ENCODE results near the gene LGMN. TPM values are rescaled to one million over a fixed set of nuclear protein-coding genes. Genes with fewer than 3 reads are reported as not detected.

LGMN gene
- total and polyA plus RNA-seq, 2 of the 8 experiments (the other 6 are each of a cell fraction or from before 2014, with no cell fraction given), result 57.4 to 83.4 TPM

- Histone ChIP-seq H2BK120ac (replicated peaks; ENCODE audit: low read depth, low read length) (no peak overlapping the region), H4K20me1 (replicated peaks in 1 of 2; ENCODE audit: control insufficient read depth in 1 of 2, insufficient read depth in 2 of 2, low read length in 2 of 2) (no peaks in the 10 kb centered on the region), H4K8ac (ENCODE audit: extremely low read depth, insufficient read depth, low read length) (no peak overlapping the region), H3K14ac (ENCODE audit: insufficient read length) (no peak overlapping the region), H3K18ac (ENCODE audit: extremely low read depth, low read length) (no peak overlapping the region), H3K4me2 (ENCODE audit: insufficient read depth in 1 of 2, low read depth in 2 of 2, low read length in 2 of 2) (no peak overlapping the region), H2BK12ac (ENCODE audit: low read depth, low read length) (no peak overlapping the region), H2AFZ (ENCODE audit: low read length) (no peak overlapping the region), H3K4me1 (replicated peaks in 1 of 4; ENCODE audit: control insufficient read depth in 3 of 4, insufficient read depth in 4 of 4, low read length in 3 of 4) (peaks cover 0 to 7% (median 2%) of the 10 kb centered on the region in 4 experiments; a peak in 4 of 7 replicates), H3K36me3 (ENCODE audit: control insufficient read depth in 2 of 4, insufficient read depth in 4 of 4, low read length in 3 of 4) (no peaks in the 10 kb centered on the region), H2BK20ac (ENCODE audit: low read length) (no peak overlapping the region), H4K91ac (replicated peaks; ENCODE audit: insufficient read length, low read length) (no peak overlapping the region), H3K27me3 (replicated peaks in 1 of 4; ENCODE audit: control insufficient read depth in 3 of 4, extremely low read depth in 1 of 4, insufficient read depth in 3 of 4, low read length in 3 of 4) (peaks cover 7 to 13% (median 10%) of the 10 kb centered on the region in 4 experiments; a peak in 6 of 7 replicates), H3K56ac (replicated peaks; ENCODE audit: insufficient read length, low read depth, low read length) (no peak overlapping the region), H2AK5ac (ENCODE audit: low read depth, low read length) (no peak overlapping the region), H4K5ac (ENCODE audit: insufficient read length, low read depth, low read length) (no peak overlapping the region), H3K23ac (ENCODE audit: insufficient read length) (no peak overlapping the region), H3K4me3 (ENCODE audit: extremely low read depth in 1 of 4, insufficient read depth in 2 of 4, low read depth in 3 of 4, low read length in 4 of 4) (no peak overlapping the region), H2BK5ac (ENCODE audit: low read depth, low read length) (no peak overlapping the region), H3K9ac (replicated peaks in 1 of 4; ENCODE audit: extremely low read depth in 1 of 4, low read depth in 3 of 4, low read length in 3 of 4) (no peak overlapping the region), H3K23me2 (ENCODE audit: low read depth, low read length) (peaks cover 15% of the 10 kb centered on the region; the same call in 1 of the 2 replicates), H3K79me1 (ENCODE audit: low read depth, low read length) (no peaks in the 10 kb centered on the region), H3K4ac (replicated peaks; ENCODE audit: insufficient read length, low read depth, low read length) (no peak overlapping the region), H3K27ac (ENCODE audit: low read depth, low read length) (no peak overlapping the region), H3K9me3 (ENCODE audit: insufficient read depth in 2 of 2, low read depth in 1 of 2, low read length in 1 of 2) (no peaks in the 10 kb centered on the region), H3K79me2 (ENCODE audit: control insufficient read depth in 1 of 2, insufficient read depth in 2 of 2, low read length in 2 of 2) (no peaks in the 10 kb centered on the region), H2BK15ac (ENCODE audit: low read length) (no peak overlapping the region)
- ChIA-PET CTCF (ENCODE audit: partially characterized antibody) (interaction anchor here (0.6 to 5.7 kb wide), 10 partner anchors 30 to 135 kb away, joined by 3 to 39 read pairs (median 4); no protein-coding TSS in a partner anchor), POLR2A (ENCODE audit: partially characterized antibody) (interaction anchor here (1.2 kb wide), 1 partner anchor 9 kb away, joined by 4 read pairs; no protein-coding TSS in a partner anchor)
- DNase-seq (ENCODE audit: low read depth in 1 of 2, low spot score in 2 of 2) (no peak), FAIRE-seq (no peak)
- WGBS, 2 experiments (ENCODE audit: extremely low coverage in 1 of 2, insufficient coverage in 1 of 2, insufficient read length in 1 of 2, insufficient replicate concordance in 2 of 2, low coverage in 1 of 2, low lambda C conversion rate in 2 of 2, missing lambda C conversion rate in 1 of 2), result 88% methylated on average over 8 of the region's 8 CpGs; no CpG with 5 or more reads in 1 of the 2 experiments
- TF ChIP-seq TCF12 (IDR thresholded peaks at IDR 0.05; ENCODE audit: low read depth, low read length) (no peak), KDM1A (IDR thresholded peaks at IDR 0.05; ENCODE audit: borderline replicate concordance, low read length) (no peak), YY1 (IDR thresholded peaks at IDR 0.05; ENCODE audit: low read depth, low read length) (no peak), TBP (IDR thresholded peaks at IDR 0.05; ENCODE audit: low read depth, low read length) (no peak), SIN3A (conservative IDR thresholded peaks at IDR 0.05 in 1 of 2, IDR thresholded peaks at IDR 0.05 in 1 of 2; ENCODE audit: low read depth in 1 of 2, low read length in 2 of 2) (no peak), FOSL1 (IDR thresholded peaks at IDR 0.05; ENCODE audit: insufficient read depth, low read depth, low read length) (no peak), NANOG (IDR thresholded peaks at IDR 0.05; ENCODE audit: insufficient read depth, low read depth, low read length, poor library complexity, severe bottlenecking) (no peak)
These were observed 65.4 kb downstream of the LGMN start for GRCh38 chr14:92683041-92683440.

All from H1 (cell line).